Measurements from ENCODE around the gene CD2.

CD2 gene

DNA sequence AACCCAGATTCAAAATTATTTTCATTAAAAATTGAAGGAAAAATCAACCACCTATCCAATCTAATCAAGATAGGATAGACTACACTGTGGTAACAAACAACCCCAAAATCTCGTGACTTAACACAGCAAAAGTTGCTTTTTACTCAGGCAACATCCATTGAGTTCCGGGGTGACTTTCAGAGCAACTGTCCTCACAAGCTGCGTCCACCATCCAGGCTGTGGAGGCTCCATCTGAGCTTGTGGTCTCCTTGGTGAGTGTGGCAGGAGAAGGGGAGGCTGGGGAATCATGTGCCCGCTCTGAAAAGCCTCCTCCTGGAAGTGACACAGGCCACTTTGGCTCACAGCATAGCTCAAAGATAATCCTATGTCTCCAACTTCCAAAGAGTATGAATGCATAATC lies 52.4 kb downstream of the CD2 start:
- TF ChIP-seq, protein P1, sequence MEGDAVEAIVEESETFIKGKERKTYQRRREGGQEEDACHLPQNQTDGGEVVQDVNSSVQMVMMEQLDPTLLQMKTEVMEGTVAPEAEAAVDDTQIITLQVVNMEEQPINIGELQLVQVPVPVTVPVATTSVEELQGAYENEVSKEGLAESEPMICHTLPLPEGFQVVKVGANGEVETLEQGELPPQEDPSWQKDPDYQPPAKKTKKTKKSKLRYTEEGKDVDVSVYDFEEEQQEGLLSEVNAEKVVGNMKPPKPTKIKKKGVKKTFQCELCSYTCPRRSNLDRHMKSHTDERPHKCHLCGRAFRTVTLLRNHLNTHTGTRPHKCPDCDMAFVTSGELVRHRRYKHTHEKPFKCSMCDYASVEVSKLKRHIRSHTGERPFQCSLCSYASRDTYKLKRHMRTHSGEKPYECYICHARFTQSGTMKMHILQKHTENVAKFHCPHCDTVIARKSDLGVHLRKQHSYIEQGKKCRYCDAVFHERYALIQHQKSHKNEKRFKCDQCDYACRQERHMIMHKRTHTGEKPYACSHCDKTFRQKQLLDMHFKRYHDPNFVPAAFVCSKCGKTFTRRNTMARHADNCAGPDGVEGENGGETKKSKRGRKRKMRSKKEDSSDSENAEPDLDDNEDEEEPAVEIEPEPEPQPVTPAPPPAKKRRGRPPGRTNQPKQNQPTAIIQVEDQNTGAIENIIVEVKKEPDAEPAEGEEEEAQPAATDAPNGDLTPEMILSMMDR (IDR thresholded peaks at IDR 0.05; ENCODE audit: insufficient read depth, low read depth, low read length, missing control alignments) = no peak
- H3K4me3 ChIP-seq (ENCODE audit: low read depth, low read length) = no peak overlapping the region; the same call in 1 of the 2 replicates
- no peak for DNase-seq (ENCODE audit: low read depth)

- H3K4me3 ChIP-seq (ENCODE audit: low read depth, low read length) = no peak overlapping the region
- TF ChIP-seq, protein P1 (IDR thresholded peaks at IDR 0.05; ENCODE audit: insufficient read depth, low read depth, low read length, missing control alignments) = no peak
- no peak for DNase-seq (ENCODE audit: low read depth)
These were observed 53.4 kb downstream of the CD2 start for GRCh38 chr1:116807394-116808199.

DNA sequence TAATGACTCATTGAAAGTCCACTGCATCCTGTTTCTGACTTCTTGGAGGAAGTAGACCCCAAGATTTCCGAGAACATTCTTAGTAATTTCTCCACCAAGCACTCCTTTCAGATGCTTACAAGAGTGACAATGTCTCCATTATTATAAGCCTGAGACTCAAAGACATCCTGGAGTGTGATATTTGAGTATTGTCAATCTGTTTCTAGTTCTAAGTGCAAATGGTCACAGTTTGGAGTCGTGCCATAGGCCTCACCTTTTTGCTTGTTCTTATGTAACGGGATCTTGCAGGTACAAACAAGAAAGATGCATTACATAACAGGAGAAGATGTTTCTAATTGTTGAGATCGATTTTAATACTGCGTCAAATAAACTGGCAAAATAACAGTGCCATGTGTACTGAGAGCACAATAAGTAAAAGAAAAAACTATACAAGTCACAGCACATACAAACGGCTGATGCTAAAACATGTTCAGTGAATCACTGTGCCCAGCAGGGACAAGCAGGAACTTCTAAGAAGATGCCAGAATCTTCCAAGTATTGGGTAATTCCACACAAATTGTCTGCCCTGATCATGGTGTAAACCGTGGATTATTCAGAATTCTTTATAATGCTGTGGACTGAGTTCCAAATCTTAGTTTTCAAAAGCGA lies 54.1 kb downstream of the CD2 start:
- H3K4me3 ChIP-seq (ENCODE audit: low read depth, low read length) = no peak overlapping the region
- TF ChIP-seq, protein P1 (IDR thresholded peaks at IDR 0.05; ENCODE audit: insufficient read depth, low read depth, low read length, missing control alignments) = no peak
- peak; percentile 50 for DNase-seq (ENCODE audit: low read depth)

DNA sequence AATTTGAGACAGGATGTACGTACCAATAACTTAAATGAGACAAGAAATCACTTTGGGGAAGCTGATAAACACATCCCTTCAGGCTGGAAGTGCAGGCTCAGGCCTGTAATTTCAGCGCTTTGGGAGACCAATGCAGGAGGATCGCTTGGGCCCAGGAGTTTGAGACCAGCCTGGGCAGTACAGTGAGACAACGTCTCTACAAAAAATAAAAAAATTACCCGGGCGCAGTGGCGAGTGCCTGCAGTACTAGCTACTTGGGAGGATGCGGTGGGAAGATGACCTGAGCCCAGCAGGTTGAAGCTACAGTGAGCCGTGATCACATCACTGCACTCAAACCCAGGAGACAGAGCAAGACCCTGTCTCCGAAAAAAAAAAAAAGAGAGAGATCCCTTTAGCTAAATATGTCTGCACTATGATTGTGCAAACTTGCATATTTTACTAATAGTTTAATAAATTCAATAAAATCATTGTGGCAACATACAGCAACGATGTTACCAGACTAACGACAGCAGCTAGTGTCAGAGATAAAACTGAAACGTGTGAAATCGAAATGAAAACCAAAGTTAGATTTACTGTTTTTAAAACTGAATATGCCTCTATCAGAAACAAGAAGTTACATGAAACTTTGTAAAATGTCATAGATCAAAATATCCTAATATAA lies 54.7 kb downstream of the CD2 start:
- DNase-seq (ENCODE audit: low read depth) = no peak
- H3K4me3 ChIP-seq (ENCODE audit: low read depth, low read length) = no peak overlapping the region
- TF ChIP-seq, protein P1 (IDR thresholded peaks at IDR 0.05; ENCODE audit: insufficient read depth, low read depth, low read length, missing control alignments) = no peak

- DNase-seq (ENCODE audit: low read depth) = no peak
- H3K4me3 ChIP-seq (ENCODE audit: low read depth, low read length) = no peak overlapping the region
- TF ChIP-seq, protein P1 (IDR thresholded peaks at IDR 0.05; ENCODE audit: insufficient read depth, low read depth, low read length, missing control alignments) = no peak
These were observed 57.1 kb downstream of the CD2 start for GRCh38 chr1:116811321-116811720.

GRCh38 chr1:116814926-116815723 lies 60.9 kb downstream of the CD2 start:
- TF ChIP-seq, protein P1 (IDR thresholded peaks at IDR 0.05; ENCODE audit: insufficient read depth, low read depth, low read length, missing control alignments) = no peak
- no peak for DNase-seq (ENCODE audit: low read depth)
- no peak overlapping the region for H3K4me3 ChIP-seq (ENCODE audit: low read depth, low read length)

Data from GM12865 (cell line).